MM.1S (cell line): ENCODE data around the gene STAU1.

ENCODE experiments used
- DNase-seq: peaks from one replicate; pipeline ENCODE4 v3.0.0-alpha.2; 2015
- H2AFZ ChIP-seq: fragments of 300-600 bp; sonication (generic); 2 replicates; pipeline ENCODE4 v1.6.0; 2016; ENCODE audit warnings: antibody characterized with exemption, low read length
- H3F3A ChIP-seq: fragments of 300-600 bp; sonication (generic); 2 replicates; pipeline ENCODE4 v1.6.1; 2016; ENCODE audit warnings: mild to moderate bottlenecking, antibody characterized with exemption, low read length, moderate library complexity, mixed read lengths; ENCODE audit not compliant: insufficient read depth
- H3K27ac ChIP-seq: fragments of 300-600 bp; sonication (generic); 2 replicates; pipeline ENCODE4 v1.5.1; 2016; ENCODE audit warnings: mild to moderate bottlenecking, low read length
- H3K27me3 ChIP-seq: fragments of 300-600 bp; sonication (generic); replicated peaks from 2 replicates; pipeline ENCODE4 v1.6.0; 2016; ENCODE audit warnings: low read length; ENCODE audit not compliant: insufficient read depth
- H3K36me3 ChIP-seq: fragments of 300-600 bp; sonication (generic); replicated peaks from 2 replicates; pipeline ENCODE4 v1.6.1; 2016; ENCODE audit warnings: mild to moderate bottlenecking, low read length, mixed read lengths; ENCODE audit not compliant: insufficient read depth
- H3K4me1 ChIP-seq: fragments of 300-600 bp; sonication (generic); 2 replicates; pipeline ENCODE4 v1.6.1; 2016; ENCODE audit warnings: low read length, mixed read lengths
- H3K4me2 ChIP-seq: fragments of 300-600 bp; sonication (generic); 2 replicates; pipeline ENCODE4 v1.6.0; 2016; ENCODE audit warnings: low read depth, low read length
- H3K4me3 ChIP-seq: fragments of 300-600 bp; sonication (generic); 2 replicates; pipeline ENCODE4 v1.5.1; 2016; ENCODE audit warnings: low read length, mixed read lengths
- H3K79me2 ChIP-seq: fragments of 300-600 bp; sonication (generic); 2 replicates; pipeline ENCODE4 v1.6.1; 2016; ENCODE audit warnings: mixed run types, low read length, mixed read lengths
- H3K9ac ChIP-seq: fragments of 300-600 bp; sonication (generic); 2 replicates; pipeline ENCODE4 v1.6.1; 2016; ENCODE audit warnings: low read length, mixed read lengths
- H3K9me2 ChIP-seq: fragments of 300-600 bp; sonication (generic); replicated peaks from 2 replicates; pipeline ENCODE4 v1.6.1; 2016; ENCODE audit warnings: mild to moderate bottlenecking, low read length, mixed read lengths; ENCODE audit not compliant: insufficient read depth
- H3K9me3 ChIP-seq: fragments of 300-600 bp; sonication (generic); replicated peaks from 2 replicates; pipeline ENCODE4 v1.6.1; 2016; ENCODE audit warnings: mild to moderate bottlenecking, low read length, mixed read lengths; ENCODE audit not compliant: insufficient read depth
- H4K20me1 ChIP-seq: fragments of 300-600 bp; sonication (generic); 2 replicates; pipeline ENCODE4 v1.6.1; 2016; ENCODE audit warnings: mild to moderate bottlenecking, low read length, moderate library complexity, mixed read lengths; ENCODE audit not compliant: insufficient read depth
- EZH2 ChIP-seq: fragments of 300-600 bp; sonication (generic); optimal IDR thresholded peaks from 2 replicates; pipeline ENCODE3; 2017; ENCODE audit warnings: low read depth, mild to moderate bottlenecking, antibody characterized with exemption, low read length, mixed read lengths
- EZH2phosphoT487 ChIP-seq: fragments of 300-600 bp; sonication (generic); IDR thresholded peaks from 2 replicates; pipeline ENCODE4 v1.6.1; 2018; ENCODE audit warnings: antibody characterized with exemption, low read length
- TF ChIP-seq, protein P1 (sequence below): fragments of 300-600 bp; sonication (generic); IDR thresholded peaks from 2 replicates; pipeline ENCODE4 v1.5.1; 2016; ENCODE audit warnings: antibody characterized with exemption, low read length, mixed read lengths

Gene STAU1

DNA sequence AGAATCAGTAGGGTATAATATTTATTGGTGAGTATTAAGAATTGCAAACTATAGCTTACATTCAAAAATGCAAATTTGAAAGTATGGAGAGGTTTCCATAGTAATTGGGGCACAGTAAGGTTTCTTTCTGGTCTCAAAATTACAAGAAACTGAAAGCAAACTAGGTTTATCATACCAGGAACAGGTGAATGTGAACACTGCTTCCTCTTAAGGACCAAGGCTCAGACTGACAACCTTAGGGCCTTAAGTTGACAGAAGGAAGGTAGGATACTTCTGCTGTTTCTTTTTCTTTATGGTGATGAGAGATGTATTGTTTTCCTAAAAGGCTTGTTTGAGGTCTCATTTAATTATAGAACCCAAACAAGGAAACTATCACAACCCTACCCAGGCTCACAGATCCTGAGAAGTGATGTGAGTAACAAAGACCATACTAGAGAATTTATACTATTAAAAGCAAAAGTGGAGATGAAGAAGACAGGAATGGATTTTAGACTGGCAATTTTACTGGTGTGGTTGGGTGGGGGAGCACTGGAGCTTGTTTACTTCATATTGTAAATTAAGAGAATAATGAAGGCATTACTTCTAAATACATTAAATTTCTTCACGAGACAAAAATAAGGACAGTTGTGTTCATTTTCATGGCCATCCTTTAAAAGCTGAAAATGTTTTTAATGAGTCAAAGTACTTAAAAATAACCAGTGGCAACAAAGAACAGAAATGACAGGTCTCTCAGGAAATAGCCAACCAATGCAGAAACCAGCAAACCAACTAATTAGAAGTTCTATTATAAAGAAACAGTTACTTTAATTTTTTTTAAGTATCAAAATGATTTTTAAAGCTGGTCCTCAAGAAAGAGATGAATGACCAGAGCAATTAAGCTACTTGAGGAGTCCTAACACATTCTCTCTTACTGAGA, 21.3 kb downstream of the STAU1 start:
- Histone ChIP-seq H3K4me1 (peaks cover 36% of the 10 kb centered on the region), H3K9me3 (no peaks in the 10 kb centered on the region), H2AFZ (no peak overlapping the region), H3K9ac (no peak overlapping the region), H3K27me3 (no peaks in the 10 kb centered on the region), H3K36me3 (peaks cover under 1% of the 10 kb centered on the region; the same call in 1 of the 2 replicates), H4K20me1 (no peaks in the 10 kb centered on the region; the same call in 1 of the 2 replicates), H3K4me2 (peak overlapping the region; percentile 49), H3K27ac (peak overlapping the region; percentile 58), H3K79me2 (peaks cover 82% of the 10 kb centered on the region), H3F3A (peaks cover 19% of the 10 kb centered on the region), H3K4me3 (0 out of 2 replicates have a peak overlapping the region, but pooled peaks have one; percentile 3), H3K9me2 (no peaks in the 10 kb centered on the region)
- peak; percentile 67 for DNase-seq
- TF ChIP-seq, protein P1, sequence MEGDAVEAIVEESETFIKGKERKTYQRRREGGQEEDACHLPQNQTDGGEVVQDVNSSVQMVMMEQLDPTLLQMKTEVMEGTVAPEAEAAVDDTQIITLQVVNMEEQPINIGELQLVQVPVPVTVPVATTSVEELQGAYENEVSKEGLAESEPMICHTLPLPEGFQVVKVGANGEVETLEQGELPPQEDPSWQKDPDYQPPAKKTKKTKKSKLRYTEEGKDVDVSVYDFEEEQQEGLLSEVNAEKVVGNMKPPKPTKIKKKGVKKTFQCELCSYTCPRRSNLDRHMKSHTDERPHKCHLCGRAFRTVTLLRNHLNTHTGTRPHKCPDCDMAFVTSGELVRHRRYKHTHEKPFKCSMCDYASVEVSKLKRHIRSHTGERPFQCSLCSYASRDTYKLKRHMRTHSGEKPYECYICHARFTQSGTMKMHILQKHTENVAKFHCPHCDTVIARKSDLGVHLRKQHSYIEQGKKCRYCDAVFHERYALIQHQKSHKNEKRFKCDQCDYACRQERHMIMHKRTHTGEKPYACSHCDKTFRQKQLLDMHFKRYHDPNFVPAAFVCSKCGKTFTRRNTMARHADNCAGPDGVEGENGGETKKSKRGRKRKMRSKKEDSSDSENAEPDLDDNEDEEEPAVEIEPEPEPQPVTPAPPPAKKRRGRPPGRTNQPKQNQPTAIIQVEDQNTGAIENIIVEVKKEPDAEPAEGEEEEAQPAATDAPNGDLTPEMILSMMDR = no peak
- TF ChIP-seq EZH2phosphoT487 (no peak), EZH2 (no peak)

DNA sequence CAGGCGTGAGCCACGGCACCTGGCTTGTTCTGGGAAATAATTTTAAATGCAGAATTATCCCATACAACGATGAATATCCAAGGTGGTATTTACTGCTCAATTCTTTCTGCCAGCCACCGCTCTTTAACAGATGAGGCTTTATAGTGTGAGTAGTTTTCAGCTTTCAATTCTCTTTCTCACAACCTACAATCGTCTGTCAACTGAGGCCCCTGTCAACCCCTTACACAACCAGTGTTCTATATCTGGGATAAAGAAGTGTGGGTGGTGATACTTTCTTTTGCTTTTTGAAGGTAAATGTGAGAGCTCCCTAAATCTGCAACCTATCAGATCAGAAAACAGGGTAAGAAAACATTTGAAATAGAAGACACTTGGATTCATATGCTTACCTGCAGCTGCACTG, 22.5 kb downstream of the STAU1 start:
- no peak for DNase-seq
- peaks cover 83% of the 10 kb centered on the region for H3K79me2 ChIP-seq
- H4K20me1 ChIP-seq = no peaks in the 10 kb centered on the region; the same call in 1 of the 2 replicates
- no peaks in the 10 kb centered on the region for H3K9me3 ChIP-seq
- H3K9ac ChIP-seq = no peak overlapping the region
- no peaks in the 10 kb centered on the region; the same call in 1 of the 2 replicates for H3K36me3 ChIP-seq
- H3K4me2 ChIP-seq = peak overlapping the region; percentile 49; the same call in 1 of the 2 replicates
- no peak overlapping the region for H2AFZ ChIP-seq
- H3K4me1 ChIP-seq = peaks cover 36% of the 10 kb centered on the region
- no peaks in the 10 kb centered on the region for H3K27me3 ChIP-seq
- H3F3A ChIP-seq = peaks cover 19% of the 10 kb centered on the region
- TF ChIP-seq, protein P1 = no peak
- no peak for TF ChIP-seq EZH2phosphoT487
- H3K27ac ChIP-seq = peak overlapping the region; percentile 58; the same call in 1 of the 2 replicates
- H3K4me3 ChIP-seq = no peak overlapping the region
- H3K9me2 ChIP-seq = no peaks in the 10 kb centered on the region

DNA sequence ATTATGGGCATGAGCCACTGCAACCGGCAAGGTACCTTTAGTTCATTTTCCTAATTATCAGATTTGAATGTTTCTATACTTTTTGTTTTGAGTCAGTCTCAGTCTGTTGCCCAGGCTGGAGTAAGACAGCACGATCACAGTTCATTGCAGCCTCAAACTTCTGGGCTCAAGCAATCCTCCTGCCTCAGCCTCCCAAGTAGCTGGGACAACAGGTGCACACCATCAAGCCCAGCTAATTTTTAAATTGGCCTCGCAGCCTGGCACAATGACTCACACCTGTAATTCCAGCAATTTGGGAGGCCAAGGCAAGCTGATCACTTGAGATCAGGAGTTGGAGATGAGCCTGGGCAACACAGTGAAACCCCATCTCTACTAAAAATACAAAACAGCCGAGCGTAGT, 24.4 kb downstream of the STAU1 start:
- H3K79me2 ChIP-seq = peaks cover 79% of the 10 kb centered on the region
- peaks cover 19% of the 10 kb centered on the region for H3F3A ChIP-seq
- TF ChIP-seq, protein P1 = no peak
- TF ChIP-seq EZH2 = no peak
- no peak for TF ChIP-seq EZH2phosphoT487
- H4K20me1 ChIP-seq = no peaks in the 10 kb centered on the region; the same call in 1 of the 2 replicates
- no peaks in the 10 kb centered on the region for H3K9me3 ChIP-seq
- no peak overlapping the region for H3K4me2 ChIP-seq
- H3K36me3 ChIP-seq = no peaks in the 10 kb centered on the region; the same call in 1 of the 2 replicates
- no peak overlapping the region for H3K27ac ChIP-seq
- H3K27me3 ChIP-seq = no peaks in the 10 kb centered on the region
- H3K9me2 ChIP-seq = no peaks in the 10 kb centered on the region
- H3K9ac ChIP-seq = no peak overlapping the region
- no peak overlapping the region for H2AFZ ChIP-seq
- H3K4me1 ChIP-seq = peaks cover 31% of the 10 kb centered on the region
- H3K4me3 ChIP-seq = no peak overlapping the region
- no peak for DNase-seq
